Testis (tissue), 3 donors: ENCODE measurements around the gene DCST2. TPM values are rescaled to one million over a fixed set of nuclear protein-coding genes. Genes with fewer than 3 reads are reported as not detected.

Experiments used
- DNase-seq: peaks from one replicate; pipeline ENCODE4 v3.0.0-alpha.2; 2019
- H3K27ac ChIP-seq, 2 donors: fragments of 200-600 bp; sonication (generic); one replicate each; pipeline ENCODE4 v1.5.1; 2019
- H3K27me3 ChIP-seq: fragments of 200-600 bp; sonication (generic); one replicate; pipeline ENCODE4 v1.5.1; 2019
- H3K36me3 ChIP-seq: fragments of 200-600 bp; sonication (generic); one replicate; pipeline ENCODE4 v1.5.1; 2017; ENCODE audit warnings: low read depth; ENCODE audit errors: missing control alignments
- H3K4me1 ChIP-seq: fragments of 200-600 bp; sonication (generic); one replicate; pipeline ENCODE4 v1.5.1; 2019
- H3K4me3 ChIP-seq, 2 donors: fragments of 200-600 bp; sonication (generic); one replicate each; pipeline ENCODE4 v1.5.1; 2017 to 2019
- H3K9me3 ChIP-seq: fragments of 200-600 bp; sonication (generic); one replicate; pipeline ENCODE4 v1.5.1; 2017
- CTCF ChIP-seq, 3 experiments: fragments of 450-650 bp in 2 of 3; fragments of 200-600 bp in 1 of 3; sonication (generic) in 1 of 3; IDR thresholded peaks; one replicate each; pipeline ENCODE4 v1.5.1; 2016 to 2019; ENCODE audit warnings: antibody characterized with exemption in 3 of 3, mild to moderate bottlenecking in 2 of 3, moderate library complexity in 1 of 3
- POLR2A ChIP-seq: fragments of 450-650 bp; IDR thresholded peaks from one replicate; pipeline ENCODE4 v1.6.1; 2017; ENCODE audit warnings: antibody characterized with exemption, mild to moderate bottlenecking, moderate library complexity
- WGBS, 2 donors: methylation state at CpG; one replicate each; pipeline ENCODE4 v1.1.5; 2018; 5-methylcytosine and 5-hydroxymethylcytosine counted together
- intact Hi-C: fragments of 100-400 bp; cut with DNase I; formaldehyde crosslinking; loops from one replicate; pipeline ENCODE4 v1.15.1; 2023; ENCODE audit warnings: low total_unique reads
- polyA plus RNA-seq: library from polyadenylated mRNA; stranded (reverse); fragments of 350-450 nt; fragmentation: Illumina TruSeq; extraction: RNeasy Lipid Tissue Mini Kit (QIAGEN cat#74804); gene quantifications from one replicate; pipeline ENCODE4 v1.2.3, GENCODE V29; 2014; ENCODE audit warnings: low read depth, low replicate concordance; ENCODE audit not compliant: insufficient read depth
- total RNA-seq, 2 donors: library from RNA; depleted of rRNA; stranded (reverse); fragments of >200 nt; gene quantifications; one replicate each; pipeline ENCODE4 v1.2.3, GENCODE V29; 2016

The DCST2 gene
- total and polyA plus RNA-seq, 3 donors from 2014 or later: 9.9 to 20.4 (median 14.4) TPM

- TF ChIP-seq CTCF (IDR thresholded peaks at IDR 0.05) (no peak), POLR2A (no peak)
These were observed 39.4 kb downstream of the DCST2 start for GRCh38 chr1:154994269-154994587.

GRCh38 chr1:154993572-154994268, 39.9 kb downstream of the DCST2 start, which contains the start of gene LENEP:
Gene LENEP (plus strand): TSS chr1:154993586. CDS start chr1:154993608, 22 bp downstream.
- H3K36me3 ChIP-seq: no peaks in the 10 kb centered on the region
- no peaks in the 10 kb centered on the region for H3K4me1 ChIP-seq
- H3K4me3 ChIP-seq: no peak within 1 kb of the TSS
- H3K9me3 ChIP-seq: no peaks in the 10 kb centered on the region
- no peak within 1 kb of the TSS for H3K27ac ChIP-seq
- intact Hi-C loops: no loop called here
- no peak for DNase-seq
- no peaks in the 10 kb centered on the region for H3K27me3 ChIP-seq
- 74 to 81% methylated on average over 7 to 8 of the region's 8 CpGs for WGBS, 2 donors
- no peak for TF ChIP-seq POLR2A

More at GRCh38 chr1:154994269-154994587, 39.4 kb downstream of the DCST2 start:
- Histone ChIP-seq H3K27ac (no peak overlapping the region), H3K4me3 (no peak overlapping the region), H3K36me3 (no peaks in the 10 kb centered on the region), H3K27me3 (no peaks in the 10 kb centered on the region), H3K4me1 (peaks cover 3% of the 10 kb centered on the region), H3K9me3 (no peaks in the 10 kb centered on the region)
- DNase-seq: no peak
- intact Hi-C loops: no loop called here
- WGBS, 2 donors: 57 to 75% methylated on average over 1 of the region's 1 CpG

DNA sequence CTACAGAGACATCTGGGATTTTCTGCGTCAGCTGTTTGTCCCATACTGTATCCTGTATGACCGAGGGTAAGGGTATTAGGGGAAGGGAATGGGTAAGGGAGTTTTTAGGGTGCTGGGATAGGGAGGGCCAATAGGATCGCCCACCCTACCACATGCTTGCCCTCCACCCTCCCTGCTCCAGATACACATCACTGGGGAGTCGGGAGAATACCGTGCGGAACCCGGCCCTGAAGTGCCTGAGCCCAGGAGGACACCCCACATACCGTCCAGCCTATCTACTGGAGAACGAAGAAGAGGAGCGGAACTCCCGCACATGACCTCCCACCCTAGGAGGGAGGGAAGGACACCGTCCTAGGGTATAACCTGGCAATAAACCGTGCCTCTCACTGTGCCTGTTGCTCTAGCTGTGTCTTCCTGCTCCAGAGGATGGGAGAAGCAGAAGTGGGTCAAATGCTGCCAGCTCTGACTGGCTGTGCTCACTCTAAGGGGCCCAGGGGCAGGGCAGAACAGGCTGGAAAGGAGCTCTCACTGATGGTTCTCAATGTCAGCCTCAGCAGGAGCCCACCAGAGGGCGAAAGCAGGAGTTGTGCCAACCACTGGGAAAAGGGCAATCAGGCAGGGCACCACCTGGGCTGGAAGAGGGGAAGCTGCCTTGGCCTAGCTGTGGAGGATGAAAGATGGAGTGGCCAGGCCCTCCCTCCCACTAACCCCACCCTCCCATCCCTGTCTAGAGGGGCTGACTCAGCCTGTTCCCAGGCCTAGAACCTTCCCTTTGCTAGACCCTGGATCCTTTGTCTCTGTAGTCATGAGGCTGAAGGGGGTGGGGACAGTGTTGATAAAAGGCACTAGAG, 40.6 kb downstream of the DCST2 start:
- WGBS, 2 donors: 78 to 85% methylated on average over 14 of the region's 14 CpGs
- H3K27ac ChIP-seq: no peak overlapping the region

GRCh38 chr1:154990276-154990675, 43.3 kb downstream of the DCST2 start:
- H3K27ac ChIP-seq: no peak overlapping the region
- 87 to 100% methylated on average over 3 to 8 of the region's 8 CpGs for WGBS, 2 donors
- H3K9me3 ChIP-seq: no peaks in the 10 kb centered on the region
- no peak for DNase-seq
- TF ChIP-seq POLR2A: no peak
- TF ChIP-seq CTCF (IDR thresholded peaks at IDR 0.05): no peak
- H3K4me3 ChIP-seq: no peak overlapping the region
- no peaks in the 10 kb centered on the region for H3K36me3 ChIP-seq
- intact Hi-C loops: no loop called here
- no peaks in the 10 kb centered on the region for H3K4me1 ChIP-seq
- no peaks in the 10 kb centered on the region for H3K27me3 ChIP-seq

More for the DNA sequence above, 40.6 kb downstream of the DCST2 start:
- Histone ChIP-seq H3K9me3 (no peaks in the 10 kb centered on the region), H3K27me3 (no peaks in the 10 kb centered on the region), H3K36me3 (no peaks in the 10 kb centered on the region), H3K4me3 (no peak overlapping the region), H3K4me1 (no peaks in the 10 kb centered on the region)
- intact Hi-C loops: no loop called here
- DNase-seq: no peak
- TF ChIP-seq CTCF (IDR thresholded peaks at IDR 0.05) (no peak), POLR2A (no peak)

DNA sequence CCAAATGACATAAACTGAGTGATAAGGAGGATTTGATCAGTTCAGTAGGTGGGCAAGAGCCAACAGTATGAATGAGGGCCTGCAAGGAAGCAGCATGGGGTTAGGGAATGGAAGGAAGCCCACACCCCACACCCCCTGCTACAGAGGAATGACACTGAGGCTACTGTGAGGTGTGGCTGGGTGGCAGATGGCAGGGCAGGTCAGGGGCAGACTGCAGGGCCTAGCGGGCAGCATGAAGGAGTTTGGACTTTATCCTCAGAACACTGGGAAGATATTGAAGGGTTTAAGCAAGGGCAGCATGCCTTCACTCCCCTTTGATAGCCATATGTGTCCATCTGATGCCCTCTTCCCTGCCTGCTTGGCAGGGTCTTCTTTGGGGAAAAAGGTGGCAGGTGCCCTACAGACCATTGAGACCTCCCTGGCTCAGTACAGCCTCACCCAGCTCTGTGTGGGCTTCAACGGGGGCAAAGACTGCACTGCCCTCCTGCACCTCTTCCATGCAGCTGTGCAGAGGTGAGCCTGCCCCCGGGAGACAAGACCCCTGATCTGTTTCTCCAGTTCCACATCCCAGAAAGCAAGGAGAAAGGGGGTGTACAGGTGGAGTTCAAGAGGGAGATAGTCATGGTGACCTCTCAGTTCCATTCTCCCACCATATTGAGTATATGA, 44.3 kb downstream of the DCST2 start:
- Histone ChIP-seq H3K36me3 (no peaks in the 10 kb centered on the region), H3K9me3 (no peaks in the 10 kb centered on the region), H3K4me1 (no peaks in the 10 kb centered on the region), H3K27me3 (no peaks in the 10 kb centered on the region), H3K27ac (no peak overlapping the region), H3K4me3 (no peak overlapping the region)
- intact Hi-C loops: no loop called here
- TF ChIP-seq POLR2A (no peak), CTCF (IDR thresholded peaks at IDR 0.05) (no peak)
- WGBS, 2 donors: 89 to 93% methylated on average over 3 of the region's 3 CpGs
- no peak for DNase-seq
